Muscle of back (tissue), 11 donors: ENCODE measurements around the gene SPATA45. TPM values are rescaled to one million over a fixed set of nuclear protein-coding genes. Genes with fewer than 3 reads are reported as not detected.

ENCODE experiments used
- DNase-seq, 3 donors: peaks; one replicate each; pipeline versions ENCODE4 v3.0.0 to v3.0.0-alpha.2; 2013
- polyA plus RNA-seq, 10 donors: library from polyadenylated mRNA; unstranded; fragments of 120-200 nt; gene quantifications; one replicate each; pipeline ENCODE4 v1.2.1, GENCODE V29; 2013; ENCODE audit not compliant: insufficient read length in 10 of 10

SPATA45 gene
- polyA plus RNA-seq, 10 donors = 0.33 to 0.48 (median 0.48) TPM; not detected in 7

DNA sequence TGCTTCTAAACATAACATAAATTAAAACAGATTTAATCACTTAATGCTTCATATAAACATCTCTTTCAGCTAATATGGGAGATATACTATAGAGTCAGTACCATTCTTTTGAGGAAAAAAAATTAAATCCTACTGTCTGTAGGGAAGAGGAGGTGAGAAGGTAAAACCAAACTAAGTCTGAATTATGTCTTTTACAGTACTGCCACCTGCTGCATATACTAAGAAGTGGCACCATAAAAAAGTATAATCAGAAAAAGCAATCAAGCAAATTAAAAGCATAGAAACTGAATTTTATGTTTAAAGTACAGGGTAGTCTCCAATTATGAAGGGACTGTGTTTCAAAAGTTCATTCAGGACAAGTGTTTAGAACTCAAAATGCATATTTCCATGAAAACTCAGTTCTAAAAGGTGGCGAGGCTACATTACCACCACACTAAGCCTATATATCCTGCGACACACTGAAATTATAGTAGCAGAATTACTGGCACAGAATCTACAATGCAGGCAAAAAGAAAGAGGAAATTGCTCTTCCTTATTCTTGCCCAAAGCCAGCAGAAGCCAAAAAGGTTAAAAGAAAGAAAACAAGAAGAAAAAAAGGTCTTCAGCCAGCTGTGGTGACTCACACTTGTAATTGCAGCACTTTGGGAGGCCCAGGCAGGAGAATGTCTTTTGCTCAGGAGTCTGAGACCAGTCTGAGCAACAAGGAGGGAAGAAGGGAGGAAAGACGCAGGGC lies 64.9 kb downstream of the SPATA45 start:
- peak in 1 of 3 donors; percentile 32 for DNase-seq

DNA sequence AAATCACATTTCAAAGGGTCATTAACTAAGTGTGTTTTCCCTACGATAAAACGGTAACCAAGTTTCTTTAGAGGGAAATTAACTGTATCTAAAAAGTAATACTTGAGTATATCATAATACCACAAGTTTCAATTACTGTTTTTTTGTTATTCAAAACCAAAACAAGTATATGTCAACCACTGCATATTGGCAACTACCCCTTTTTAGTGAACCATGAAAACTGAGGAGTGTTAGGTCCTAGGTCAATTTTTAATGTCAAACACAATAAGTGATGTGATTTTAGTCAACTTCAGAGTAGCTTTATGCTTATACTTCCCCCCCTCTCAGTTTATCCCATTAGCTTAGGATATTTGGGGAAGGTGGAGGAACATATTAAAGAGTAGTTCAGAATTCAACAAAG lies 66.2 kb downstream of the SPATA45 start:
- no peak for DNase-seq

DNA sequence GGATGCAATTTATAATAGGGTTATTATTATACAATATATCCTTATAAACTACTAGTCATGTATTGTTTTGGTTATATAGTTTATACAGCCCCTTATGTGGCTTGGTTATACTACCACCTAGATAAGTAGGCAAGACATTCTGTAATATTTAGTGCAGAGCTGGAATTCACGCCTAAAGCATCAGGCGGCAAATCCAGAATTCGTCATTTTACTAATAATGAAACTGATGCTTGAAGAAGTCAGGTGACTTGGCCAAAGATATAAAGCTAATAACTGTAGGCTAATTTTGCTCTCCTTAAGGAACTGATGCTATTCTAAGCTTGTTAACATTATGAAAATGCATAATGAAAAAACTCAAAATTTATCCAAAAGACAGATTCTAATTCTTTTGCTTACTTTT lies 66.7 kb downstream of the SPATA45 start:
- DNase-seq = no peak

Other genes with a start within 250 kb of the SPATA45 start
- 100 to 1,000 TPM in 2 of 10 donors, 10 to 100 TPM in 7, 1 to 10 TPM in 1; 8.1 to 157 (median 28.3) TPM for gene ATF3, start 238.9 kb downstream of the SPATA45 start, polyA plus RNA-seq
- gene BATF3, start 147.8 kb downstream of the SPATA45 start, polyA plus RNA-seq = 1 to 10 TPM in 8 of 10 donors, under 1 TPM in 2; 0.94 to 2.7 (median 1.6) TPM
- gene NSL1, start 55.9 kb downstream of the SPATA45 start, polyA plus RNA-seq = 10 to 100 TPM; 30.5 to 36.4 (median 32.6) TPM
- gene TATDN3, start 55.8 kb downstream of the SPATA45 start, polyA plus RNA-seq = 10 to 100 TPM in 8 of 10 donors, 1 to 10 TPM in 2; 8.8 to 11.9 (median 10.9) TPM
- 10 to 100 TPM in 2 of 10 donors, 1 to 10 TPM in 8; 4.1 to 14.1 (median 8.6) TPM for gene FLVCR1, start 10.6 kb upstream of the SPATA45 start, polyA plus RNA-seq
- 10 to 100 TPM; 40.6 to 56.7 (median 46.5) TPM for gene VASH2, start 102.9 kb upstream of the SPATA45 start, polyA plus RNA-seq
- gene ANGEL2, start 168.2 kb upstream of the SPATA45 start, polyA plus RNA-seq = 10 to 100 TPM; 21.9 to 37.5 (median 27.9) TPM
- 10 to 100 TPM; 16.8 to 24.3 (median 20.2) TPM for gene RPS6KC1, start 203.6 kb upstream of the SPATA45 start, polyA plus RNA-seq